GM12874 (cell line): Measurements from ENCODE around the gene VCL.

Source experiments
- CTCF ChIP-seq: IDR thresholded peaks from 2 replicates; pipeline ENCODE4 v1.5.1; 2011; ENCODE audit warnings: low read depth, mild to moderate bottlenecking, control low read depth, low read length, moderate library complexity; ENCODE audit not compliant: insufficient read depth

Gene VCL

GRCh38 chr10:74018241-74018640, 20.3 kb downstream of the VCL start:
- TF ChIP-seq CTCF = no peak

GRCh38 chr10:74021248-74022055, 23.5 kb downstream of the VCL start:
- no peak for TF ChIP-seq CTCF

GRCh38 chr10:74022926-74023629, 25.2 kb downstream of the VCL start:
- no peak for TF ChIP-seq CTCF

- no peak for TF ChIP-seq CTCF
Observed at GRCh38 chr10:74024600-74024999, 26.7 kb downstream of the VCL start.

GRCh38 chr10:74025380-74025978, 27.6 kb downstream of the VCL start:
- no peak for TF ChIP-seq CTCF

GRCh38 chr10:74026428-74027015, 28.6 kb downstream of the VCL start:
- TF ChIP-seq CTCF = no peak

- TF ChIP-seq CTCF = no peak
Observed at GRCh38 chr10:74027702-74028101, 29.8 kb downstream of the VCL start.
